Measurements from ENCODE around the gene LRWD1. TPM values are rescaled to one million over a fixed set of nuclear protein-coding genes. Genes with fewer than 3 reads are reported as not detected.

LRWD1 gene
- total and polyA plus RNA-seq, 2 of the 4 experiments (the other 2 are of a cell fraction): 20.3 to 27.2 TPM

- Histone ChIP-seq H2BK15ac (ENCODE audit: low read depth, low read length) (no peak overlapping the region), H3K36me3 (ENCODE audit: control insufficient read depth, insufficient read depth, low read length) (peaks cover 30% of the 10 kb centered on the region), H3K18ac (ENCODE audit: low read depth, low read length) (no peak overlapping the region), H3K14ac (replicated peaks; ENCODE audit: low read depth, low read length) (no peak overlapping the region), H3K27me3 (ENCODE audit: control insufficient read depth, insufficient read depth, low read length) (no peaks in the 10 kb centered on the region), H2AK9ac (replicated peaks; ENCODE audit: low read depth, low read length, poor library complexity) (no peak overlapping the region), H3K56ac (ENCODE audit: extremely low read depth, insufficient read depth, low read length) (no peak overlapping the region), H2BK120ac (ENCODE audit: low read depth, low read length) (no peak overlapping the region), H3K9ac (ENCODE audit: low read depth, low read length) (no peak overlapping the region), H3K4me1 (ENCODE audit: control insufficient read depth, insufficient read depth, low read length) (peaks cover 7% of the 10 kb centered on the region), H4K91ac (ENCODE audit: insufficient read depth, low read depth, low read length) (no peak overlapping the region), H3K27ac (ENCODE audit: insufficient read depth, low read length) (no peak overlapping the region), H3K9me1 (ENCODE audit: insufficient read depth, low read length) (0 out of 2 replicates have a peak, but pooled peaks cover 2% of the 10 kb centered on the region), H3K4me3 (ENCODE audit: insufficient read depth, low read depth, low read length) (no peak overlapping the region), H2BK20ac (ENCODE audit: low read depth, low read length) (no peak overlapping the region), H3K79me1 (ENCODE audit: low read depth in 1 of 2, low read length in 2 of 2) (peaks cover 0 to 14% of the 10 kb centered on the region in 2 experiments; a peak in 2 of 4 replicates), H2AFZ (replicated peaks; ENCODE audit: low read length, poor library complexity) (no peak overlapping the region), H3K4ac (ENCODE audit: low read depth, low read length) (no peak overlapping the region), H3K23ac (ENCODE audit: low read depth, low read length) (no peak overlapping the region), H4K8ac (ENCODE audit: low read depth in 2 of 2, low read length in 2 of 2) (no peak overlapping the region), H4K20me1 (ENCODE audit: insufficient read depth, low read length) (peaks cover 4% of the 10 kb centered on the region; the same call in 1 of the 2 replicates), H4K5ac (ENCODE audit: low read depth, low read length) (no peak overlapping the region), H3K4me2 (ENCODE audit: low read depth, low read length) (no peak overlapping the region), H3K9me3 (ENCODE audit: control insufficient read depth, insufficient read depth, low read length) (no peaks in the 10 kb centered on the region), H2AK5ac (ENCODE audit: low read depth, low read length) (no peak overlapping the region), H2BK5ac (ENCODE audit: low read depth, low read length, poor library complexity, severe bottlenecking) (no peak overlapping the region)
- POLR2A ChIA-PET (ENCODE audit: unreplicated experiment): no interaction called here
- DNase-seq (no peak), ATAC-seq (ENCODE audit: low read depth) (no peak)
- 100% methylated on average over 10 of the region's 17 CpGs; no CpG with 5 or more reads in 1 of the 2 experiments for WGBS, 2 experiments (ENCODE audit: extremely low coverage in 2 of 2, insufficient read length in 1 of 2)
- TF ChIP-seq CEBPB (IDR thresholded peaks at IDR 0.05; ENCODE audit: low read depth, low read length) (no peak), RCOR1 (IDR thresholded peaks at IDR 0.05; ENCODE audit: insufficient replicate concordance, low read length) (no peak), RFX5 (IDR thresholded peaks at IDR 0.05; ENCODE audit: low read depth, low read length) (no peak), BHLHE40 (IDR thresholded peaks at IDR 0.05; ENCODE audit: low read depth, low read length) (no peak), POLR2A (IDR thresholded peaks at IDR 0.05; ENCODE audit: low read depth, low read length) (no peak), MXI1 (IDR thresholded peaks at IDR 0.05; ENCODE audit: borderline replicate concordance, low read depth, low read length) (no peak), CHD1 (IDR thresholded peaks at IDR 0.05; ENCODE audit: low read depth, low read length) (no peak), MAFK (IDR thresholded peaks at IDR 0.05; ENCODE audit: low read depth, low read length) (no peak), FOS (IDR thresholded peaks at IDR 0.05; ENCODE audit: low read depth, low read length) (no peak), NFE2L2 (IDR thresholded peaks at IDR 0.05; ENCODE audit: low read depth, low read length) (no peak), RAD21 (IDR thresholded peaks at IDR 0.05; ENCODE audit: low read length) (no peak), SMC3 (IDR thresholded peaks at IDR 0.05; ENCODE audit: low read depth, low read length) (no peak), CTCF (conservative IDR thresholded peaks at IDR 0.05; ENCODE audit: low read depth, low read length) (no peak), MAZ (IDR thresholded peaks at IDR 0.05; ENCODE audit: borderline replicate concordance, low read depth, low read length) (no peak)
- TF ChIP-seq, protein P1, sequence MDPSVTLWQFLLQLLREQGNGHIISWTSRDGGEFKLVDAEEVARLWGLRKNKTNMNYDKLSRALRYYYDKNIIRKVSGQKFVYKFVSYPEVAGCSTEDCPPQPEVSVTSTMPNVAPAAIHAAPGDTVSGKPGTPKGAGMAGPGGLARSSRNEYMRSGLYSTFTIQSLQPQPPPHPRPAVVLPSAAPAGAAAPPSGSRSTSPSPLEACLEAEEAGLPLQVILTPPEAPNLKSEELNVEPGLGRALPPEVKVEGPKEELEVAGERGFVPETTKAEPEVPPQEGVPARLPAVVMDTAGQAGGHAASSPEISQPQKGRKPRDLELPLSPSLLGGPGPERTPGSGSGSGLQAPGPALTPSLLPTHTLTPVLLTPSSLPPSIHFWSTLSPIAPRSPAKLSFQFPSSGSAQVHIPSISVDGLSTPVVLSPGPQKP (IDR thresholded peaks at IDR 0.05; ENCODE audit: borderline replicate concordance, low read depth, low read length): no peak
- TF ChIP-seq, protein P2, sequence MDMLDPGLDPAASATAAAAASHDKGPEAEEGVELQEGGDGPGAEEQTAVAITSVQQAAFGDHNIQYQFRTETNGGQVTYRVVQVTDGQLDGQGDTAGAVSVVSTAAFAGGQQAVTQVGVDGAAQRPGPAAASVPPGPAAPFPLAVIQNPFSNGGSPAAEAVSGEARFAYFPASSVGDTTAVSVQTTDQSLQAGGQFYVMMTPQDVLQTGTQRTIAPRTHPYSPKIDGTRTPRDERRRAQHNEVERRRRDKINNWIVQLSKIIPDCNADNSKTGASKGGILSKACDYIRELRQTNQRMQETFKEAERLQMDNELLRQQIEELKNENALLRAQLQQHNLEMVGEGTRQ (IDR thresholded peaks at IDR 0.05; ENCODE audit: low read depth, low read length): no peak
- CTCF ChIA-PET: no interaction called here
- intact Hi-C loops (cut with micrococcal nuclease): no loop called here
- no TSS peak for BruUV-seq (replicated peaks)
- dilution Hi-C loops (cut with HindIII; ENCODE audit: low sequenced_read_pairs, unreplicated experiment): no loop called here
- in situ Hi-C loops (cut with MboI; ENCODE audit: low sequenced_read_pairs): no loop called here
Measured at GRCh38 chr7:102444961-102445673, 19.7 kb upstream of the LRWD1 start.

Measured in IMR-90 (cell line).